NCI-H1694 (cell line): ENCODE data around the gene TAF13.
"Not testable (repeated sequence)": the region's sequence is repeated elsewhere in the genome, so short reads cannot be mapped to it uniquely, and the experiment has no call there.

Experiments
- DNase-seq: peaks from one replicate; lab custom pipeline; 2025; lab: John Stamatoyannopoulos, UW

TAF13 gene

DNA sequence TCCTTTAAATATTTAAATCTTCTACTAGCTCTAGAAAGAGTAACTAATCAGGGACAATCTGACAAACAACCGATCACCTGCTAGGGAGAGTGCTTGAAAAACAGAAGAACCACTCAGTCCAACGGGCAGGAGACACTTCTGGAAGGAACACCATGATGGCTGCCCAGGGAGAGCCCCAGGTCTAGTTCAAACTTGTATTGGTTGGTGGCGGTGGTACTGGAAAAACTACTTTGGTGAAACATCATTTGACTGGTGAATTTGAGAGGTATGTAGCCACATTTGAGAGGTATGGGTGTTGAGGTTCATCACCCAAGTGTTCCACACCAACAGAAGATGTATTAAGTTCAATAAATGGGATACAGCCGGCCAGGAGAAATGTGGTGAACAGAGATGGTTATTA lies 29.1 kb downstream of the TAF13 start:
- DNase-seq: no peak

DNA sequence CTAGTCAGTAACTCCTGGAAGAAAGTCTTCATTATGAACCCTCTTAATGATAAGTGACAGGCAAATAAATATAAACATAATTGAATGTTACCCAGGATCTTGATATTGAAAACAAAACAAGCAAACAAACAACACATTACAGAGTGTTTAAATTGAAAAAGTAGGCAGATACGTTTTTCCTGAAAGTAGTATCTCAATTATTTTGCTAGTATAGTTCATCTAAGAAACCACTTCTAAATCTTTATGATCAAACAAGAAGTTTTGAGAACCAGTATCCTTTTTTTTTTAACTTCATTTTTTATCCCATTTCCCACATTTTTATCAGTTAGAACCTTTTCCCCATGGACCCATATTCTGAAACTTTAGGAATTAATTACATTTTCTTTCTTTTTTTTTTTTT lies 30.2 kb downstream of the TAF13 start:
- no peak for DNase-seq

GRCh38 chr1:109041621-109042468 lies 34.0 kb downstream of the TAF13 start, which contains the start of gene WDR47:
TSS of gene WDR47 (minus strand) at chr1:109042102. CDS start at chr1:109023512, 18,590 bp downstream.
- peak; percentile 83 for DNase-seq

DNA sequence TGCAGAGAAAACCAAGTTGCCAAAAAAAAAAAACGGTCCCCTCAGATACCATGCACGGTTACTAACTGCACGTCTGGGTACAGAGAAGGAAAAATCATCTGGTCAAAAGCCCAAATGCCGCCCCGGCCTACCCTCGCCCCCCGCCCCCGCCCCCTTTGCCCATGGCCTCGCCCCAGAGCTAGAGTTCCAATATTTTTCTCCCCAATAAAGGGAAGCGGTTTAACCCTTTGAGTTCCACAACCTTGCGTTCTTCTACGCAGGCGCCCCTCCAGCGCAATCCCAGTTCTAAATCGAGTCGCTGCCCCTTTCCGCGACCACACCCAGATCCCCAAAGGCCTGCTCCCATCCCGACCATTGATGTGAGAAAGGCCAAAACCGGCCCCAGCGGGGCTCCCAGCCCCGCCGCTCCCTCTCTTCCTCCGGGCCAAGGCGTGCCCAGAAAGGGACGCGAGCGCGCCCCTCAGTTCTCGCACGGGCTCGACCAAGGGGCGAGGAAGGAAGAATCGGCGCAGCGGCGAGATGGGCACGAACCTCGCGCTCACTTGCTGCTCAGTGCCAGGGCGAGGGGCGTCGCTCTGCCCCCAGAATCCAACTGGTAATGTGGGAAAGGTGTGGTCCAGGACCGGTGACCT lies 34.7 kb downstream of the TAF13 start:
- peak; percentile 58 for DNase-seq

- DNase-seq: no peak
Measured at GRCh38 chr1:109040627-109040988, 35.2 kb downstream of the TAF13 start.

GRCh38 chr1:109034382-109034781 lies 41.4 kb downstream of the TAF13 start:
- no peak for DNase-seq

GRCh38 chr1:109029493-109029892 lies 46.3 kb downstream of the TAF13 start:
- DNase-seq: not testable (repeated sequence)

- DNase-seq: no peak
Measured at GRCh38 chr1:109027841-109028240, 48.0 kb downstream of the TAF13 start.

DNA sequence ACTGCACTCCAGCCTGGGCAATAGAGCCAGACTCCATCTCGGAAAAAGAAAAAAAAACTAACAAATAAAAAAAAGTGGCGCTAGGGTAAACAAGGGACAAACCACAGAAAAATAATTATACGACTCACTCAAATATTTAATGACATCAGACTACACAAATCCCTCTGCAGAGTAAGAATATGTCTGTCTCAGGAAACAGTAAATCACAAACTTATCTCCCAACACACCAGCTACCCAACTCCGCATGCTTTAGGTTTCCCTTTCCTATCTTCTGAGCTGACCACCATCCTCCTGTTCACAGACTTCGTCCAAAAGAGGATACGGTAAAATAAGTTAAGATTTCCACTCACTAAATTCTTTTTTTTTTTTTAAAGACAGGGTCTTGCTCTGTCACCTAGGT lies 50.1 kb downstream of the TAF13 start:
- no peak for DNase-seq

DNA sequence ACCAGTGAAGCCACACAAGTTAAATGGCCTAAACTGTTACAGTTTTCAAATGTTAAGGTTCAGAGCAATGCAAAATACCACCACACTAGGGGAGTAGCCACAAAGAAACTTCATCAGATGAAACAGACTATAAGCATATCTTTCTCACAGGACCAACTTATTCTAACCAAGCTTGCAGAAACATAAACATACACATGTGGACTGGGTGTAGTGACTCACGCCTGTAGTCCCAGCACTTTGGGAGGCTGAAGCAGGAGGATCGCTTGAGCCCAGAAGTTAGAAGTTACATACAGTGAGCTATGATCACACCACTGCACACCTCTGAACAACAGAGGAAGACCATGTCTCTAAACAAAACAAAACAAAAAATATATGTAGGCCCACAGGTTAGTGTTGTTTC lies 51.2 kb downstream of the TAF13 start:
- DNase-seq: no peak

GRCh38 chr1:109020693-109021257 lies 55.0 kb downstream of the TAF13 start:
- DNase-seq: no peak

DNA sequence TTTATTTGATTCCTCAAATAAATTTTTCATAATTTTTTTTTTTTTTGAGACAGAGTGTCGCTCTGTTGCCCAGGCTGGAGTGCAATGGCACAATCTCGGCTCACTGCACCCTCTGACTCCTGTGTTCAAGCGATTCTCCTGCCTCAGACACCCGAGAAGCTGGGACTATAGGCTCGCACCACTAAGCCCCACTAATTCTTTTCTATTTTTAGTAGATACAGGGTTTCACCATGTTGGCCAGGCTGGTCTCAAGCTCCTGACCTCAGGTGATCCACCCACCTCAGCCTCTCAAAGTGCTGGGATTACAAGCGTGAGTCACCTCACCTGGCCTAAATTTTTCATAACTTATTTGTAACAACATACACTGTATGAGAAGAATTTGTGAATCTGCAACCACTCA lies 58.1 kb downstream of the TAF13 start:
- not testable (repeated sequence) for DNase-seq

DNA sequence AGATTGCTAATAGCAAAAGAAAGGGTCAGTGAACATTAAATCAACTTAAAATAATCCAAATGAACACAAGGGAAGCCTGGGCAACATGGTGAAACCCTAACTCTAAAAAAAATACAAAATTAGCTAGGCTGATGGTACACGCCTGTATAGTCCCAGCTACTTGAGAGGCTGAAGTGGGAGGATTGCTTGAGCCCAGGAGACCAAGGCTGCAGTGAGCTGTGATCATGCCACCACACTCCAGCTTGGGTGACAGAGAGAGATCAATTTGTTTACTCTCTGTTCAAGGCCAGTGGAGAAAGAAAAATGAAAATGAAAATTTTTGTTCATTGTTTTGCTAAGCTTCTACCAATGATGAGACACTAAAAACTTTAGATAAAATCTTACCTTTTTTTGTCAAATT lies 58.7 kb downstream of the TAF13 start:
- no peak for DNase-seq
